Embryonic facial prominence (tissue), 1 donor: Measurements from ENCODE around the gene KCNG1.
"Not testable (repeated sequence)": the region's sequence is repeated elsewhere in the genome, so short reads cannot be mapped to it uniquely, and the experiment has no call there.

Experiments
- DNase-seq: peaks from one replicate; pipeline ENCODE4 v3.0.0-alpha.2; 2016; ENCODE audit errors: extremely low spot score

The KCNG1 gene

GRCh38 chr20:51022803-51023616, at the start of gene KCNG1:
KCNG1 (minus strand) TSS chr20:51023107; CDS start chr20:51010338, 12,769 bp downstream.
- DNase-seq = peak; percentile 65

DNA sequence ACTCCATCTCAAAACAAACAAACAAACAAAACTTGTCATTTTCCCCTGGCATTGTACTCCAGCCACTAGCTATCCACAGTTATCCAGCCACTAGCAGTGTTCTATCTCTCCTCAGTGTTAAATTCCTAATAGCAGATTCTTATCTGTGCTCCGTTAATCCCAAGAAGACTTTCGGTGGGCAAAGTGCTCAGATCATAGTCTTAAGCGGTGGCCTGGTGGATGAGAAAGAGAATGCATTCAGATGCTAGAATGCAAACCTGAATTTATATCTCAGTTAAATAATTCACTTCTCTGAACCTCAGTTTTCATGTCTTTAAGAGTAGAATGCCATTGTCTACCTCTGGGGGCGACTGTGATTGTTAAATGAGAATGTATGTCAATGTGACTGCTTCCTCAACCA, 47.7 kb upstream of the KCNG1 start:
- no peak for DNase-seq

- no peak for DNase-seq
Measured at GRCh38 chr20:51067792-51068191, 44.9 kb upstream of the KCNG1 start.

- DNase-seq = no peak
Measured at GRCh38 chr20:51065615-51066014, 42.7 kb upstream of the KCNG1 start.

- DNase-seq = no peak
Measured at GRCh38 chr20:51064137-51064536, 41.2 kb upstream of the KCNG1 start.

- DNase-seq = no peak
Measured at GRCh38 chr20:51062065-51062464, 39.2 kb upstream of the KCNG1 start.

GRCh38 chr20:51061418-51062045, 38.6 kb upstream of the KCNG1 start:
- DNase-seq = no peak

DNA sequence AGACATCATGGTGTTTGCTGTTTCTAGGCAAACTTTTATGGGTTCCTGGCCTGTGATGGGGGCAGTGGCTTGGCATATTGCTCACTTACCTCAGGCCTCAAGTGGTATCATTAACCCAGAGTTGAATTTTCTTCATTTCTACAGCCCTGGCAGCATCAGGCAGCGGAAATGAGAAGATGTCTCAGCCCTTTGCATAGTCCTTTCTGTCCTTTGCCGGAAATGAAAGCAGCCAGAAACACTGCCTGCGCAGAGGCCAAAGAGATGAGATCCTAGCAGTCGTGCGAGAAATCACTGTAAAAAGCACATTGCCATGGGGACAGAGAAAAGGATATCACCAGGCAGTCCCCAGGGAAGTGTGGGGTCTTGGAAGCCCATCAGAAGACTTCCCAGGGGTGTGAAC, 37.4 kb upstream of the KCNG1 start:
- DNase-seq = no peak

DNA sequence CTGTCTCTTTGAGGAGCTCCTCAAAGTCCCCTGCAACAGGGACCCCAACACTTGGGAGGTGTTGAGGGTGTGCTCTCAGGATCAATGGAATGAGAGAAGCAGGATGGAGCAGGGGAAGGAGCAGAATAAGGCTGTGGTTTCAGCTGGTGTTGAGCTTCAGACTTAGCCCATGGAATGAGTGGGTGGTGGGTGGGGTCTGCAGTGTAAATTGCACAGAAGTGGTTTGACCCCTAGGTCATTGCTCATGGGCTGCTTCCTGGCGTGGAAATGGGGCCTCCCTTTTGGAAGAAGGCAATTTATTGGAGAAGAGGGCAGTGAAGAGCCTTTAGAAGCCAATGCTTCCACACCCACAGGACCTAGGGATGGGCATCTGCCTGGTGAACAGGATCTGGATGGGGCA, 37.0 kb upstream of the KCNG1 start:
- no peak for DNase-seq

GRCh38 chr20:51058017-51058416, 35.1 kb upstream of the KCNG1 start:
- DNase-seq = no peak

- no peak for DNase-seq
Measured at GRCh38 chr20:51054233-51054632, 31.3 kb upstream of the KCNG1 start.

DNA sequence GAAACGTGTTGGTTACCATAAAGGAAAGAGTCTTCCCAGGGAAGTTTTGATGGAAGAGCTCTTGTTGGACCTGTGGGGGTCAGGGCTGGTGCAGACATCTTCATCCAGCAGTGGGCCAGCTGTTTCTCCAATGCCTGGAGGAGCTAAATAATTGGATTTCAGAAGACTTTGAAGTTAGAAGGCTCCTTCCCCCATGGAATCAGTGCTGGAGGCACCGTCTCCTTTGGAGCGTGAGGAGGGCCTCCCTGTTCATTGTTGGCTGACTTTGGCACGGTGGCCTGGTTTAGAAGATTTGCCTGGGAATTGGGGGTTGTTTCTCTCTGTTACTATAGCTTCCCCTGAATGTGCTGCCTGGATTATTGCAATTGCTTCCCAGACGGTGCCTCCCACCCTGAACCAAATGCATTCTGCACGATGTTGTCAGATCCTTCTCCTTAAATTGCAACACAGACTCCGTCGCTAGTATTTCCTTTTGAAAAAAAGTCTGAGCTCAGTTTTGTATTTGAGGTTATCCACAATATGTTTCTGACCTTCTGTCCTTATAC, 27.7 kb upstream of the KCNG1 start:
- DNase-seq = peak; percentile 6

DNA sequence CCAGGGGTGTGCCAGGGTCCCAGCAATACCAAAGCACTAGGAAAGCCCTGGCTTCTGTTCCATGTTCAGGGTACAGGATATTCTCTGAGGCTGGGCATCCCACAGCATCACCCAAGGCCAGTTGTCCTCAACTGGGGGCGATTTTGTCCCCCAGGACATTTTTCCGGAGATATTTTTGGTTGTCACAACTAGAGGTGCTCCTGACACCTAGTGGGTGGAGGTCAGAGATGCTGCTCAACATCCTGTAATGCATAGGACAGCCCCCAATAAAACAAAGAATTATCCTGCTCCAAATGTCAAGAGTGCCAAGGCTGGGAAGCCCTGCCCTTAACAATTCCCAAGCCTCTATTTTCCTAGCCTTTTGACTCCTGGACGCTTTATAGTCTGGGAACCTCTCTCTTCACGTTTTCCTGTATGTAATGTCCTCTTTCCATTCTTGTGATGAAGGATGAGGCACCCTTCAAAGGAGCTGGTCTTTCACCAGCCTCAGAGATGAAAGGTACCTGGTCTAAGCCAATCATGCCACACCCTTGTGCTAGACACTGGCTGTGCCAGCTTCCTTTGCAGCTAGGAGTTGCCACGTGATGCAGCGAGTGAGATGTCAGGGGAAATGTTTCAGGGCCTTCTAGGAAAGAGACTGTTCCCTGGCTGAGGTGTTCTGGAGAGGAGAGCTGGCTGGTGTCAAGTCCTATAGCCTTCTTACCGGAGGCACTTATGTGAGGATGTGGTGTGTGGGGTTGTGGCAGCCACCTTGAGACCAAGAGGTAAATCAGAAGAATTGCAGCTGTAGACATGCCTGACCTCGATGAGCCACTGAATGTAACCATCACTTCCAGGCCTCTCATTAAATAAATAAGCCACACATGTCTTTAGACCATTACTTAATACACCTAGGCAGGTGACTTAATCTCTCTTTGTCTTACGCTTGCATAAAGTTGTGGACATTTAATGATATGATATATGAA, 23.4 kb upstream of the KCNG1 start:
- no peak for DNase-seq

DNA sequence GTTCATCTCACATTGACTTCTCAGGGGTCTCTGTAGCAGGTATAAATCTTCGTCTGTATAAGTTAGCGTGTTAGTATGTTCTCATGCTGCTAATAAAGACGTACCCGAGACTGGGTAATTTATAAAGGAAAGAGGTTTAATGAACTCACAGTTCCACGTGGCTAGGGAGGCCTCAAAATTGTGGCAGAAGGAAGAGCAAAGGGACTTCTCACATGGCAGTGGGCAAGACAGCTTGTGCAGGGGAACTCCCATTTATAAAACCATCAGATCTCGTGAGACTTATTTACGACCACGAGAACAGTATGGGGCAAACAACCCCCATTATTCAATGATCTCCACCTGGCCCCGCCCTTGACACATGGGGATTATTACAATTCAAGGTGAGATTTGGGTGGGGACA, 22.6 kb upstream of the KCNG1 start:
- DNase-seq = not testable (repeated sequence)

DNA sequence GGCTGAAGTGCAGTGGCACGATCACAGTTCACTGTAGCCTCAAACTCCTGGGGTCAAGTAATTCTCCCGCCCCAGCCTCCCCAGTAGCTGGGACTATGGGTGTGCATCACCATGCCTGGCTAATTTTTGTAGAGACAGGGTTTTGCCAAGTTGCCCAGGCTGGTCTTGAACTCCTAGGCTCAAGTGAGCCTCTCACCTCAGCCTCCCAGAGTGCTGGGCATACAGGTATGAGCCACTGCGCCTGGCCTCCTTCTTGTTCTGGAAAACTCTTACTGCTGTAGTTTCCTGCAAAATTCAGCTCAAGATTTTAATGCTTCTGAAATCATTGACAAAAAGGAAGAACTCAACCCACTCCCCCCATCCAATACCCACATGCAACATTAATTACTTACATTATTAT, 21.9 kb upstream of the KCNG1 start:
- DNase-seq = no peak

DNA sequence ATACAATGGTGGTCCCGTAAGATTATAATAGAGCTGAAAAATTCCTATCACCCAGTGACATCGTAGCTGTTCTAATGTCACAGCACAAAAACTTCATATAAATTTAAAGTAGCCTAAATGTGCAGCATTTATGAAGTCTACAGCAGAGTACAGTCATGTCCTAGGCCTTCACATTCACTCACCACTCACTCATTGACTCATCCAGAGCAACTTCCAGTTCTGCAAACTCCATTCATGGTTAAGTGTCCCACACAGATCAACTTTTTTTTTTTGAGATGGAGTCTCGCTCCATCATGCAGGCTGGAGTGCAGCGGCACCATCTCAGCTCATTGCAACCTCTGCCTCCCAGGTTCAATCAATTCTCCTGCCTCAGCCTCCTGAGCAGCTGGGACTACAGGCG, 20.9 kb upstream of the KCNG1 start:
- DNase-seq = no peak

- no peak for DNase-seq
Measured at GRCh38 chr20:51042657-51043247, 19.8 kb upstream of the KCNG1 start.

DNA sequence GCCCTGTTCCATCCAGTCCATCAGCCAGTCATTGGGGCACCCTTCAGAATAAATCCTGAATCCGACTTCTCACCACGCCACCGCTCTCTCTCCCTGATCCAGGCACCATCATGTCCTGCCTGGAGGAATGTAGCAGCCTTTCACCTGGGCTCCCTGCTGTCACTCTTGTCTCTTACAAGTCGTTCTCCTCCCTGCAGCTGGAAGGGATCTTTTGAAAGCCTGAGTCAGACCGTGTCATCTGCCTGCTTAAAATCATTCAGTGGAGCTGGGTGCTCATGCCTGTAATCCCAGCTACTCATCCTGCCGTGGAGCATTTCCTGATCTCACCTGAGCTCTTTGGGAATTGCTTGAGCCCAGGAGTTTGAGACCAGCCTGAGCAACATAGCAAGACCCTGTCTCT, 19.2 kb upstream of the KCNG1 start:
- DNase-seq = no peak

- no peak for DNase-seq
Measured at GRCh38 chr20:51037532-51038115, 14.7 kb upstream of the KCNG1 start.

DNA sequence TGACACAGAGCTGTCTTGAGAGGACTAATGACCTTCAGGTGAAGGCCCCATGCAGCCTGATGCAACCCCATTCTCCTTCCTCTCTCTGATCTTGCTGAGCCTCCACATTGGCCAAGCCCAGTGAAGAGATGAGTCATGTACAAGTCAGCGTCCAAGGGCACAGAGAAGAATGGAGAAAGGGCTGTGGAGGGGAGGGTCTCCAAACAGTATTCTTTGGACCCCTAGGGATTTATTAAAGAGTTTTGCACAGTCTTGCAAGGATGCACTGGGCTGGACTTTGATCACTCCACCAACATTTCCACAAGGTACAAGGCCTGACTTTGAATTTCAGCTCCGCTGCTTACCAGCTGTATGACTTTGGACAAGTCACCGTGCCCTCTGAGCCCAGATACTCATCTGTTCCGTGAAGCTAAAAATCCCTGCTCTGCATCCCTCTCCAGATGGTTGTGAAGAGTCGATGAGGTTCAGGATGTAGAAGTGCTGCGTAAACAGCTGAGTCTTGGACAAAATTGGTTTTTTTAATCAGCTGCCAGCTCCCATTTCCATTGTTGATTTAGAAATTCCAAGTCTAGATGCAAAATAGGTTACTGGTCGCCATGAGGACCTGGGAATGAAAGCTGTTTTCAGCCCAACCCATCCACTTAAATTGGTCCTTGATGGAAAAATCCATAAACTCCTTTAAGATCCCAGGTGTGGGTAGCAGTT, 14.1 kb upstream of the KCNG1 start:
- DNase-seq = no peak

DNA sequence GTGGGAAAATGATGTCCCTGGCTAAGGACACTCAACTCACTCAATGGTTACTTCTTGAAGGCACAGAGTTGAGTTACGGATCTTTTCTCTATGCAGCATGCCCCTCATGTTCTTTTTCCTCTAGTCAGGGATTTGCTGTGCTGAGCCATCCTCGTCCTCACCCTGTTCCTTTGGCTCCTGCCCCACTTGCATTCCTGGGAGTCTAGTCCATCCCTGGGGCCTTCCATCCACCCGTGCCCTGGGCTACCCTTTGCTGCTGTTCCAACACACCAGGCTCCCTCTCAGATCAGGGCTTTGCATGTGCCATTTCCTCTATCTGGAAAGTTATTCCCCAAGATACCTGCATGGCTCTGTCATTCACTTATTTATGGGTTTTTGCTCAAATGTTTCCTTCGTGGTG, 13.3 kb upstream of the KCNG1 start:
- no peak for DNase-seq
